Stomach (tissue), 9 donors: ENCODE data around the gene UBE2V1. TPM values are rescaled to one million over a fixed set of nuclear protein-coding genes. Genes with fewer than 3 reads are reported as not detected.

Experiments
- DNase-seq, 2 donors: peaks; one replicate each; pipeline versions ENCODE4 v3.0.0 to v3.0.0-alpha.2; 2013 to 2019
- H3K27ac ChIP-seq, 5 donors: fragments of 200-600 bp in 4 of 5; sonication (generic) in 4 of 5; one replicate each; pipeline ENCODE4 v1.5.1; 2013 to 2019; ENCODE audit warnings: mild to moderate bottlenecking in 1 of 5, moderate library complexity in 1 of 5
- H3K27me3 ChIP-seq, 3 donors: fragments of 200-600 bp; sonication (generic); one replicate each; pipeline ENCODE4 v1.5.1; 2017 to 2019; ENCODE audit warnings: mixed run types in 1 of 3
- H3K36me3 ChIP-seq, 4 donors: fragments of 200-600 bp; sonication (generic); 1 replicate in 3 of 4; 2 replicates in 1 of 4; pipeline ENCODE4 v1.5.1; 2016 to 2019
- H3K4me1 ChIP-seq, 4 donors: fragments of 200-600 bp; sonication (generic); one replicate each; pipeline ENCODE4 v1.5.1; 2016 to 2019
- H3K4me3 ChIP-seq, 4 donors: fragments of 200-600 bp; sonication (generic) in 3 of 4; one replicate each; pipeline ENCODE4 v1.5.1; 2016 to 2019; ENCODE audit warnings: mild to moderate bottlenecking in 1 of 4
- H3K9me3 ChIP-seq, 4 donors: fragments of 200-600 bp; sonication (generic); one replicate each; pipeline ENCODE4 v1.5.1; 2016 to 2019
- CTCF ChIP-seq, 7 experiments: fragments of 450-650 bp in 4 of 7; fragments of 200-600 bp in 3 of 7; sonication (generic) in 3 of 7; IDR thresholded peaks; one replicate each; pipeline ENCODE4 v1.5.1; 2016 to 2019; ENCODE audit warnings: antibody characterized with exemption in 7 of 7, control low read depth in 2 of 7, mild to moderate bottlenecking in 1 of 7
- EP300 ChIP-seq: sonication (generic); formaldehyde crosslinking; IDR thresholded peaks from one replicate; pipeline ENCODE4 v1.6.1; 2017; ENCODE audit warnings: antibody characterized with exemption
- POLR2A ChIP-seq, 4 donors: fragments of 450-650 bp; IDR thresholded peaks; one replicate each; pipeline ENCODE4 v1.6.1; 2016; ENCODE audit warnings: antibody characterized with exemption in 4 of 4, control low read depth in 2 of 4, mild to moderate bottlenecking in 1 of 4, moderate library complexity in 1 of 4
- POLR2AphosphoS5 ChIP-seq, 3 donors: sonication (generic); formaldehyde crosslinking; IDR thresholded peaks; one replicate each; pipeline ENCODE4 v1.6.1; 2016; ENCODE audit warnings: antibody characterized with exemption in 3 of 3
- WGBS, 5 donors: extraction: QIAGEN DNeasy Blood & Tissue Kit in 3 of 5; methylation state at CpG; one replicate each; pipeline versions ENCODE4 v1.1.5 to v1.1.7; 2013 to 2018; 5-methylcytosine and 5-hydroxymethylcytosine counted together
- intact Hi-C: fragments of 100-400 bp; cut with DNase I; formaldehyde crosslinking; loops from one replicate; pipeline ENCODE4 v1.15.1; 2023; ENCODE audit warnings: low total_unique reads
- polyA plus RNA-seq, 3 donors: library from polyadenylated mRNA; stranded (reverse); fragments of 200-250 nt; gene quantifications; one replicate each; pipeline ENCODE4 v1.2.3, GENCODE V29; 2013
- total RNA-seq, 5 donors: library from RNA; depleted of rRNA; stranded (reverse); fragments of >200 nt; gene quantifications; one replicate each; pipeline versions ENCODE4 v1.1.0 to v1.2.3, GENCODE V29; 2014 to 2016
- donor health status: healthy with polysubstance abuse.
- donor health status: Bipolar disorder and iron deficiency.
- donor health status: healthy.

Gene UBE2V1
- total and polyA plus RNA-seq, 8 donors, result 52.6 to 111 (median 72.5) TPM

- intact Hi-C loops, result no loop called here
- Histone ChIP-seq H3K4me1 (peaks cover 3 to 16% (median 12%) of the 10 kb centered on the region in 4 donors), H3K36me3 (peaks cover 27 to 33% (median 31%) of the 10 kb centered on the region in 4 donors), H3K9me3 (no peaks in the 10 kb centered on the region), H3K27ac (peak overlapping the region in 3 of 5 donors; percentile 1 to 30 (median 29)), H3K4me3 (no peak overlapping the region), H3K27me3 (no peaks in the 10 kb centered on the region)
- TF ChIP-seq POLR2AphosphoS5 (IDR thresholded peaks at IDR 0.05) (peak in 2 of 3 donors; percentile 24 to 78), EP300 (no peak), CTCF (IDR thresholded peaks at IDR 0.05) (peak in 5 of 7 experiments; percentile 77 to 96 (median 89))
- 23 to 35% (median 26%) methylated on average over 9 of the region's 9 CpGs for WGBS, 5 donors
- DNase-seq, result peak; percentile 73 to 88
These were observed 8.2 kb upstream of the UBE2V1 start for GRCh38 chr20:50120935-50121693.

GRCh38 chr20:50118203-50118602 lies 5.3 kb upstream of the UBE2V1 start:
- TF ChIP-seq CTCF (IDR thresholded peaks at IDR 0.05) (no peak), POLR2AphosphoS5 (IDR thresholded peaks at IDR 0.05) (no peak), POLR2A (IDR thresholded peaks at IDR 0.05) (no peak), EP300 (no peak)
- peaks cover 0 to 4% (median 2%) of the 10 kb centered on the region in 4 donors for H3K36me3 ChIP-seq
- intact Hi-C loops, result no loop called here

GRCh38 chr20:50116368-50116999 lies 3.5 kb upstream of the UBE2V1 start:
- Histone ChIP-seq H3K9me3 (no peaks in the 10 kb centered on the region), H3K27ac (peak overlapping the region in 4 of 5 donors; percentile 69 to 100 (median 74)), H3K27me3 (no peaks in the 10 kb centered on the region), H3K4me1 (peaks cover 27 to 52% (median 42%) of the 10 kb centered on the region in 4 donors), H3K36me3 (no peaks in the 10 kb centered on the region), H3K4me3 (peak overlapping the region; percentile 39 to 51 (median 48))
- intact Hi-C loops, result no loop called here
- DNase-seq, result no peak
- no peak for TF ChIP-seq EP300
- TF ChIP-seq POLR2AphosphoS5 (IDR thresholded peaks at IDR 0.05), result no peak
- TF ChIP-seq CTCF (IDR thresholded peaks at IDR 0.05), result no peak
- no peak for TF ChIP-seq POLR2A (IDR thresholded peaks at IDR 0.05)
- WGBS, 5 donors, result 89 to 91% (median 90%) methylated on average over 17 to 19 of the region's 19 CpGs

More at GRCh38 chr20:50118203-50118602, 5.3 kb upstream of the UBE2V1 start:
- 64 to 79% (median 70%) methylated on average over 2 of the region's 2 CpGs for WGBS, 5 donors
- H3K27ac ChIP-seq, result no peak overlapping the region
- no peak overlapping the region for H3K4me3 ChIP-seq
- H3K4me1 ChIP-seq, result peaks cover 21 to 44% (median 33%) of the 10 kb centered on the region in 4 donors
- H3K9me3 ChIP-seq, result no peaks in the 10 kb centered on the region
- H3K27me3 ChIP-seq, result no peaks in the 10 kb centered on the region
- DNase-seq, result no peak

- Histone ChIP-seq H3K27ac (peak overlapping the region; percentile 26 to 100 (median 70)), H3K4me3 (peak overlapping the region; percentile 39 to 51 (median 48)), H3K9me3 (no peaks in the 10 kb centered on the region), H3K27me3 (no peaks in the 10 kb centered on the region), H3K4me1 (peaks cover 34 to 52% (median 43%) of the 10 kb centered on the region in 4 donors), H3K36me3 (no peaks in the 10 kb centered on the region)
- TF ChIP-seq POLR2AphosphoS5 (IDR thresholded peaks at IDR 0.05) (peak; percentile 53 to 94 (median 92)), EP300 (no peak)
- WGBS, 5 donors, result 0% methylated on average over 24 of the region's 24 CpGs
- intact Hi-C loops, result no loop called here
- peak; percentile 99 for DNase-seq
These were observed 2.8 kb upstream of the UBE2V1 start for GRCh38 chr20:50115591-50116367.
